Common myeloid progenitor, CD34-positive (primary cell): ENCODE data around the gene GXYLT1.

Experiments
- CTCF ChIA-PET: fragments of 350-600 bp; sonication (Branson Sonifier 250); formaldehyde crosslinking; loops from one replicate; lab custom pipeline; 2021; ENCODE audit warnings: antibody characterized with exemption; lab: Charles Lee
- POLR2A ChIA-PET: fragments of 350-600 bp; sonication (Branson Sonifier 250); formaldehyde crosslinking; loops from one replicate; lab custom pipeline; 2021; ENCODE audit warnings: antibody characterized with exemption; lab: Charles Lee
- DNase-seq, 3 donors: peaks; one replicate each; pipeline versions ENCODE4 v3.0.0 to v3.0.0-alpha.2; 2013
- H3K27ac ChIP-seq, 2 experiments: 1 replicate in 1 of 2; 2 replicates in 1 of 2; pipeline ENCODE4 v1.7.0; 2013; ENCODE audit warnings: inconsistent platforms in 2 of 2, low read length in 2 of 2, mild to moderate bottlenecking in 2 of 2, low read depth in 1 of 2, moderate library complexity in 1 of 2; ENCODE audit not compliant: severe bottlenecking in 2 of 2, insufficient read depth in 1 of 2, poor library complexity in 1 of 2
- H3K27me3 ChIP-seq, 5 experiments: replicated peaks in 2 of 5; 1 replicate in 3 of 5; 2 replicates in 2 of 5; pipeline versions ENCODE4 v1.6.1 to v1.7.0; 2013; ENCODE audit warnings: low read length in 4 of 5, mild to moderate bottlenecking in 2 of 5, moderate library complexity in 2 of 5, inconsistent platforms in 1 of 5; ENCODE audit not compliant: insufficient read depth in 5 of 5, control insufficient read depth in 4 of 5
- H3K36me3 ChIP-seq, 4 experiments: 1 replicate in 2 of 4; 2 replicates in 2 of 4; pipeline versions ENCODE4 v1.6.1 to v1.7.0; 2013; ENCODE audit warnings: low read length in 3 of 4, control low read depth in 1 of 4, mild to moderate bottlenecking in 1 of 4; ENCODE audit not compliant: control insufficient read depth in 4 of 4, insufficient read depth in 4 of 4
- H3K4me1 ChIP-seq, 4 experiments: 1 replicate in 3 of 4; 2 replicates in 1 of 4; pipeline versions ENCODE4 v1.6.1 to v1.7.1; 2013; ENCODE audit warnings: low read length in 3 of 4, mild to moderate bottlenecking in 3 of 4, control low read depth in 1 of 4, inconsistent platforms in 1 of 4, moderate library complexity in 1 of 4; ENCODE audit not compliant: control insufficient read depth in 4 of 4, insufficient read depth in 4 of 4; ENCODE audit errors: control extremely low read depth in 1 of 4
- H3K4me3 ChIP-seq, 7 experiments: 1 replicate in 4 of 7; 2 replicates in 3 of 7; pipeline versions ENCODE4 v1.5.1 to v1.7.0; 2013; ENCODE audit warnings: mild to moderate bottlenecking in 7 of 7, low read length in 6 of 7, moderate library complexity in 6 of 7, inconsistent platforms in 2 of 7, low read depth in 2 of 7, control low read depth in 1 of 7; ENCODE audit not compliant: insufficient read depth in 4 of 7, control insufficient read depth in 1 of 7; ENCODE audit errors: extremely low read depth in 1 of 7
- H3K9me3 ChIP-seq, 5 experiments: 1 replicate in 4 of 5; 2 replicates in 1 of 5; pipeline versions ENCODE4 v1.6.1 to v1.7.1; 2013; ENCODE audit warnings: low read length in 4 of 5, mild to moderate bottlenecking in 2 of 5, inconsistent platforms in 1 of 5, low read depth in 1 of 5, moderate library complexity in 1 of 5; ENCODE audit not compliant: control insufficient read depth in 4 of 5, insufficient read depth in 2 of 5; ENCODE audit errors: control extremely low read depth in 1 of 5
- WGBS: methylation state at CpG from one replicate; pipeline ENCODE4 v1.1.5; 2013; ENCODE audit not compliant: insufficient coverage; 5-methylcytosine and 5-hydroxymethylcytosine counted together

Gene GXYLT1

DNA sequence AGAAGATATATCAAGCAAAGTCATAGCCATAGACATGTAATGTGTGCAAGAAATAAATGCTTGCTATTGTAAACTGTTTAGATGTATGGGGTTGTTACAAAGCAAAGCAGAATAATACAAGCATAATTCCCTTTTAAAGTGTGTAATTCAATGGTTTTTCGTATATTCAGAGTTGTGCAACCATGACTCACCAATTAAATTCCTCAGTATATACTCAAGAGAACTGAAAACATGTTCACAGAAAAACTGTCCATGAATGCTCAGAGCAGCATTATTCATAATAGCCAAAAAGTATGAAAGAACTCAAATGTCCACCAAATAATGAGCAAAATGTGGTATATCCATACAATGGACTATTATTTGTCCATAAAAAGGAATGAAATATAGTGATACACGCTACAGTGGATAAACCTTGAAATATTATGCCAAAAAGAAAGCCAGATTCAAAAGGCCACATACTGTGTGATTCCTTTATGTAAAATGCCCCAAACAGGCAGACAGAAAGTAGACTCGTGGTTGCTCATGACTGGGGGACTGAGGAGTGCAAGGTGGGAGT is 9.3 kb downstream of the GXYLT1 start:
- no peak overlapping the region for H3K4me3 ChIP-seq
- 100% methylated on average over 1 of the region's 3 CpGs for WGBS
- POLR2A ChIA-PET, result no interaction called here
- H3K27ac ChIP-seq, result no peak overlapping the region
- peaks cover 0 to 5% (median 1%) of the 10 kb centered on the region in 4 experiments for H3K36me3 ChIP-seq
- no peak for DNase-seq
- no peaks in the 10 kb centered on the region for H3K27me3 ChIP-seq
- H3K4me1 ChIP-seq, result peaks cover 0 to 7% (median 0%) of the 10 kb centered on the region in 4 experiments
- CTCF ChIA-PET, result interaction anchor here (0.6 to 1.7 kb wide), 2 partner anchors 107 to 196 kb away, joined by 6 read pairs; no protein-coding TSS in a partner anchor
- no peaks in the 10 kb centered on the region for H3K9me3 ChIP-seq

DNA sequence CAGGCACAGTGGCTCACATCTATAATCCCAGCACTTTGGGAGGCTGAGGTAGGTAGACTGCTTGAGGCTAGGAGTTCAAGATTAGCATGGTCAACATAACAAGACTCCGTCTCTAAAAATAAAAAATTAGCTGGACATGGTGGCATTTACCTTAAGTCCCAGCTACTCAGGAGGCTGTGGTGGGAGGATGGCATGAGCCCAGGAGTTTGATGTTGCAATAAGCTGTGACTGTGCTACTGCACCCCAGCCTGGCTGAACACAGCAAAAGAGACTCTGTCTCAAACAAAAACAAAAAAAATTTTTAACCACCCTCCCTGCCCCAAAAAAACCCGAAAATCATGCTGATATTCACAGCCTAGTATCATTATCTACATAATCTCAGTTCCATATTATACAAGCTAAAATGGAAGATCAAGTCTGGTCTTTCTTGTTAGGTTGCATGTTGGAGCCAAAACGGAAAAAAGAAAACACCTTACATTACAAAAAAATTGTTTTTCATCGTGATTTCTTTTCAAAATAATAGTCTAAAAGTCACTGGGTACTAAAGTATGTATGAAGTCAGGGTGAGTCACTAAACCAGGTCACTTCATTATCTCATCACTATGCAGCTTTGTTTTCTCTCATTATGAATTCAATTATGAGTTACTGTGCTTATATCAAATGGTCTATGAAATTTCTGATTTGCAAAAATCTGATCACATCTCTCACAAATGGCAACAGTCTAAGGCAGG is 13.8 kb downstream of the GXYLT1 start:
- Histone ChIP-seq H3K4me3 (no peak overlapping the region), H3K27ac (no peak overlapping the region), H3K4me1 (peaks cover 0 to 9% (median under 1%) of the 10 kb centered on the region in 4 experiments), H3K9me3 (no peaks in the 10 kb centered on the region), H3K36me3 (peaks cover 0 to 7% (median 1%) of the 10 kb centered on the region in 4 experiments), H3K27me3 (no peaks in the 10 kb centered on the region)
- ChIA-PET CTCF (interaction anchor here (0.6 to 1.3 kb wide), 5 partner anchors 13 to 241 kb away, joined by 3 to 7 read pairs (median 3); no protein-coding TSS in a partner anchor), POLR2A (no interaction called here)
- 90% methylated on average over 2 of the region's 4 CpGs for WGBS
- peak in 2 of 3 donors; percentile 22 to 36 for DNase-seq

DNA sequence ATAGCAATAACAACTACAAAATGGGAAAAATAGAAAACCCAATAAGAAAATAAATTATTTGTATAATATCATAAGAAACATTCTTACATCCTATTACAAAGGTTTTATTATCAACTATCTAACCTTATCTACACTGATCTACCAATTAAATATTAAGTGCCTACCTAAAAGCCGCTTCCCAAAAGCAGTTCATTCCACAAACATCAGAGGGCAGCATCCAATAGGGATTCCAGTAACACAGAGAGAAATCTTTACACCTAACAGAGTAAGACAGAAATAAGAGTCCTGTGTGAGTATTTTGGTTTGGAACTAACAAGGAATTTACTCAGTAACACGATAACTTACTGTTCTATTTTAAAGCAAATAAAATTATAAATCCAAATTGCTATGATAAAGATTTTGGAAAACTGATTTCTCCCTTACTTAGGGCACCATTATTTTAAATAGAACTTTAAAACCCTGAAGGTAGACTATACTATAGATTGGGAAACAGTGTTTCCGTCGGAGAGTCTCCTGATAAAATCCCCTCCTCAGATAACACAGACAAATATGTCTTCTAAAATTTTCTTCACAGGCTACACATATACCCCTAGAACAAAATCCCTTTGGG is 15.0 kb downstream of the GXYLT1 start:
- Histone ChIP-seq H3K4me1 (peaks cover 4 to 19% (median 11%) of the 10 kb centered on the region in 4 experiments), H3K9me3 (no peaks in the 10 kb centered on the region), H3K4me3 (no peak overlapping the region), H3K27me3 (no peaks in the 10 kb centered on the region), H3K36me3 (peaks cover 0 to 7% (median 0%) of the 10 kb centered on the region in 4 experiments), H3K27ac (no peak overlapping the region)
- ChIA-PET CTCF (interaction anchor here (0.9 to 4.8 kb wide), 3 partner anchors 79 to 242 kb away, joined by 3 to 20 read pairs (median 12); no protein-coding TSS in a partner anchor), POLR2A (no interaction called here)
- no CpG with 5 or more reads among the region's 4 CpGs for WGBS
- DNase-seq, result peak; percentile 69 to 82 (median 81)

DNA sequence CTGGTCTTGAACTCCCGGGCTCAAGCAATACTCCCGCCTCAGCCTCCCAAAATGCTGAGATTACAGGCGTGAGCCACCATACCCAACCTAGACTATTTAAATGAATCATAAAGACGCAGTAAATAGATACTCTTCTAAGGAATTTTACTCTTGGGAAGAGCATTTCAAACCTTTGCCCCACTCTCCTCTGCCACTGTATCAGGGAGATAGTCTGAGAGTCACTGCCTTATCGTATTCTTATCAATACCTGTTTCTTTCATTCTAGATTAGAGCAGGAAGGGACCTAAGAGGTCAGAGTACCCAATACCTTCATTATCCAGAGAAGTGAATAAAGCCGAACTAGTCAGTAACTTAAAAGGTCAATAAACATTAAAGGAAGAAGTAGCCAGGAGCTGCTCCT is 15.8 kb downstream of the GXYLT1 start:
- H3K36me3 ChIP-seq, result peaks cover 0 to 7% (median 0%) of the 10 kb centered on the region in 4 experiments
- DNase-seq, result no peak
- no peak overlapping the region for H3K4me3 ChIP-seq
- no peaks in the 10 kb centered on the region for H3K9me3 ChIP-seq
- peaks cover 4 to 21% (median 11%) of the 10 kb centered on the region in 4 experiments for H3K4me1 ChIP-seq
- POLR2A ChIA-PET, result interaction anchor here (0.6 kb wide), 1 partner anchor 861 kb away, joined by 4 read pairs; no protein-coding TSS in a partner anchor
- CTCF ChIA-PET, result interaction anchor here (0.8 to 4.8 kb wide), 9 partner anchors 9 to 243 kb away, joined by 3 to 20 read pairs (median 5); no protein-coding TSS in a partner anchor
- H3K27ac ChIP-seq, result no peak overlapping the region
- H3K27me3 ChIP-seq, result no peaks in the 10 kb centered on the region
- WGBS, result 97% methylated on average over 4 of the region's 6 CpGs

DNA sequence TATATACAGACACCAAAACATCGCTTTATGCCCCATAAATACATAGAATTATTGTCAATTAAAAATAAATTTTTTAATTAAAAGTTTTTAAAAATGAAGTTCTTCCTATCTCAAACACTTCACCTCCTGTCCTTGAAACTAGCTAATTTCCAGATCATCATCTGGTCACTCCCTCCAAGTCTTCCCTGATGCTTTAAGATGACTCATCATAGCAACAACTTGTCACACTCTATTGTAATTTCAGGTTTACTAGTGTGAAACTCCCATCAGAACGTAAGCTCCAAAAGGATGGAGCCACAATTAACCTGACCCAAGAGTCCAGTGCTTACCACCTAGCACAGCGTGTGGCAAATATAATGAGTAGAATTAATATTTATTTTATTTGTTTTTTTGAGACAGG is 16.3 kb downstream of the GXYLT1 start:
- WGBS, result no CpG with 5 or more reads among the region's 3 CpGs
- Histone ChIP-seq H3K4me1 (peaks cover 4 to 21% (median 11%) of the 10 kb centered on the region in 4 experiments), H3K36me3 (peaks cover 0 to 4% (median 0%) of the 10 kb centered on the region in 4 experiments), H3K9me3 (no peaks in the 10 kb centered on the region), H3K27ac (no peak overlapping the region), H3K27me3 (no peaks in the 10 kb centered on the region), H3K4me3 (no peak overlapping the region)
- POLR2A ChIA-PET, result no interaction called here
- CTCF ChIA-PET, result interaction anchor here (0.8 to 4.8 kb wide), 9 partner anchors 9 to 851 kb away, joined by 3 to 20 read pairs (median 5); no protein-coding TSS in a partner anchor
- no peak for DNase-seq

DNA sequence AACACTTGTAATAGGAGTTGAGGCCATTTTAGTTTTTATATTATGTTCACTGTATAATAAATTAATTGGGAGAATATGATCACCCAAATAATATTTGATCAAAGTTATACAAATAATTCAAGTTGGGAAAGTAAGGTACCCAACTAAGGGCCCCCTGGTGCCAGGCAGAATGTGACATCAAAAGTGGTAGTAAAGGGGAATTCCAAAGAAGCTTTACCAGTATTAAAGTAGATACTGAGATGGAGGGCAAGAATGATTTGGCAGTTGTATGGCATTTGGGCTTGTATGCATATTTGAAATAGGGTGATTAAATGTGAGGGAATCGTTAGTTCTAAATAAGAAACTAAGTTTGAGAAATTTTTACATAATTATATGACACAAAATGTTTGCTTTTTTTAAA is 17.7 kb downstream of the GXYLT1 start:
- ChIA-PET CTCF (interaction anchor here (1.2 to 4.8 kb wide), 5 partner anchors 201 to 245 kb away, joined by 4 to 20 read pairs (median 8); no protein-coding TSS in a partner anchor), POLR2A (no interaction called here)
- H3K9me3 ChIP-seq, result no peaks in the 10 kb centered on the region
- H3K4me1 ChIP-seq, result peaks cover 4 to 21% (median 11%) of the 10 kb centered on the region in 4 experiments
- H3K36me3 ChIP-seq, result peaks cover 0 to 2% (median 0%) of the 10 kb centered on the region in 4 experiments
- H3K27me3 ChIP-seq, result no peaks in the 10 kb centered on the region
- no peak overlapping the region for H3K4me3 ChIP-seq
- WGBS, result no CpG with 5 or more reads among the region's 1 CpG
- peak in 2 of 3 donors; percentile 33 to 36 for DNase-seq
- H3K27ac ChIP-seq, result no peak overlapping the region
